ENCODE measurements around the gene ACO1.

ACO1 gene

DNA sequence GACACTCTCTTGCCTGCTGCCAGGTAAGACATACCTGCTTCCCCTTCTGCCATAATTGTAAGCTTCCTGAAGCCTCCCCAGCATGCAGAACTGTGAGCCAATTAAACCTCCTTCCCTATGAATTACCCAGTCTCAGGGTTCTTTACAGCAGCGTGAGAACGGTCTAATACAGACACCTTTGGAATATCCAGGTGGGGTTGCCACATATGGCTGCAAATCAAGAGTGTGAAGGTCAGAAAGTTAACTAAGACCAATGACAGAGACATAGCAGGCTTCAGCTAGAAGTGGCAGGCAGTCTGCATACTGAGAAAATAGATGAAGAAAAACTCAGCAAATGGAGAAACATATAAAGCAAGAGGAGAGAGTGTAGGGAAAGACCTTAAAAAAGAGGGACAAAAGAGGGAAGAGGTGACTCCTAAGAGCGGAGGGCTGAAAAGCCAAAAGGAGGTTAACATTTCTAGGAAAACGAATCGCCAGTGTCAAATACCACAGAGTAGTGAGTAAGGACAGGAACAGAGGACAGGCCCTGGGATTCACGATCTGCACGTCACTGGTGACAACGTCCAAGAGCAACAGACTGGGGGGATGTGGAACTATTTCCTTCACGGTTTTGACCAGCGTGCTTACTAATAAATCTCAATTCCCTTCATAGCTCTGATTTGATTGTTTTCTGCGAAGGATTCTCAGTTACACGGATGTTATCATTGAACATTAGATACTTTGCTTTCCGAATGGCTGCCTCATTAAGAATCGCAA lies 1.7 kb upstream of the ACO1 start:
- DNase-seq (ENCODE audit: low read depth in 2 of 2) = no peak

- DNase-seq (ENCODE audit: low read depth in 2 of 2) = no peak
These were observed 460 bp upstream of the ACO1 start for GRCh38 chr9:32384002-32384363.

- no peak for DNase-seq (ENCODE audit: low read depth in 2 of 2)
These were observed 875 bp downstream of the ACO1 start for GRCh38 chr9:32385152-32385884.

GRCh38 chr9:32385885-32386283 lies 1.4 kb downstream of the ACO1 start:
- DNase-seq (ENCODE audit: low read depth in 2 of 2) = no peak

DNA sequence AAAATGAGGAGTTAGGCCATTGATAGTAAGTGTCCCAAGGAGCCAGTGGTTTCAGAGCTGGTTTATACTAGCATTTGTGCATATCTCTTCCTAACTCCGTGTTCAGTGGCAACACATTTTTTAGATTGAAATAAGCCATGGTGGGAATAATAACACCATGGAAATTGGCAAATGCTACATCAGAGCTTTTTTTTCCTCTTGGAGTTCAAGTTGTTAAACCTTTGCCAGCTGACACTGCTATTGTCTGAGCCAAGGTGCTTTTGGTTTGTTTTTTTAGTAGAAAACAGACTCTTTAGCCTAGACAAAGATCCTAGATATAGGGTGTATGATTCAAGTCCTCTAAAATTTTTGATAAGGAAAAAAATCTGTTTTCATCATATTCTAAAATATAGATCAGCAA lies 2.8 kb downstream of the ACO1 start:
- no peak for DNase-seq (ENCODE audit: low read depth in 2 of 2)

DNA sequence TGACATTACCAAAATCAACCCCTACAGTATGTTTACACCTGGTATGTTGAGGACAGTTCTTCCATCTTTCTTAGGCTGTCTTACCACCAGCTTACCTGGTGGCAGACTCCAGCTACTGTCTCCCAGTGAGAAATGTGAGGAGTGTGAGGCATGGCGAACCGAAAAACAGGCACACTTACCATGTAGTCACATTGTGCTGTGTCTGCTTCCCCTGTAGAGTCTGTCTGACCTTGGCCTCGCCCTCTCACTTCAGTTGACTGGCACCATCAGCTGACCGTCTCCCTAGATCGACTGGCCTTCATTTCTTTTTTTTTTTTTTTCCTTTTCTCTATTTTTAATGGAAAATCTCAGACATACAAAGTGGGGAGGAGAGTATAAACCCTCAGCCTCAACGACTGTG lies 4.9 kb downstream of the ACO1 start:
- no peak for DNase-seq (ENCODE audit: low read depth in 2 of 2)

DNA sequence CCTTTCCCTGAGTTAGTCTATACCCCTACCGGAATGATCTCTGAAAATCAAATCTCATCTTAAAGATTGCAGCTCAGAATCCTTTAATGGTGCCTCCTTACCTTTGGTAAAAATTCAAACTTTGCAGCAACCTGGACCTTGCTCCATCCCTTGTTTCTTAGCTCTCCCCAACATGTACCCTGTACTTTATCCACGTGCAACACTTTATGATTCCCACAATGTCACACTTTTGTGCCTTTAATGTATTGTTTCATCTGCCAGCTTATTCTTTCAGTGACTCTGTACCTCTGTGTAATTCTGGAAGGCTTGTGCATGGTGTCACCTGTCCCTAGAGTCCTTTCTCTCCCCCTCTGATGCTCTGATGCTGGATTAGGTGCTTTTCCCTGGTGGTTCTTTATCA lies 9.5 kb downstream of the ACO1 start:
- no peak for DNase-seq (ENCODE audit: low read depth in 2 of 2)

GRCh38 chr9:32394381-32395049 lies 10.1 kb downstream of the ACO1 start:
- no peak for DNase-seq (ENCODE audit: low read depth in 2 of 2)

DNA sequence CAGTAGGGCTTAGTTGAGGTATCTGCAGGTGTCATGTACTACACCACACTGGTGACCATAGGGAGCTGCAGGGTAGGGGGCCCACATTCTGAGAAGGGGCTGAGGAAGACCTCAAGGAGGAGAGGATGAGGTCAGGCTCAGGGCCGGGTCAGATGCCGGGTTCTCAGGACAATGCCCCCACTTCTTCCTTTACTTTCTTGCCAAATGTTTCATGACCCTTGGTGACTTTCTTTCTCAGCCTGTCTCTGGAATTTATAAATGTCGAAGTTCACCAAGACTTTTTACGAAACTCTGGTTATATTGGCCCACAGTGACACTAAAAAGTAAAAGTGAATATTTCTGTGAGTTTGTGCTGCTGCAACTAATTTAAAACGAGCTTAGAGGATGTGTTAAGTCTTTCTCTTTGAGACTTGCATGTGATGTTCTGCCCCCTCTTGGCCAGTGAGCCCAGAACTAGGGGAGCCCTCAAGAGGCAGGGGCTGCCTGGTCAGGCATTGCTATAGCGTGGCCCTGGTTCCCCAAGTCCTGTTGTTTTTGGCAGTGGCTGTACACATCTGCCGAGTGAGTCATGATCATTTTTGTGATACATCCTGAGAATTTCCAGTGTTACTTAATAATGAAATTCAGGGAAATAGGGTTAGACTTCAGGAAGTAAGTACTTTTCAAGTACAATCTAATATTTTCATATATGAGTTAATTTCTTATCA lies 11.2 kb downstream of the ACO1 start:
- DNase-seq (ENCODE audit: low read depth in 2 of 2) = no peak

DNA sequence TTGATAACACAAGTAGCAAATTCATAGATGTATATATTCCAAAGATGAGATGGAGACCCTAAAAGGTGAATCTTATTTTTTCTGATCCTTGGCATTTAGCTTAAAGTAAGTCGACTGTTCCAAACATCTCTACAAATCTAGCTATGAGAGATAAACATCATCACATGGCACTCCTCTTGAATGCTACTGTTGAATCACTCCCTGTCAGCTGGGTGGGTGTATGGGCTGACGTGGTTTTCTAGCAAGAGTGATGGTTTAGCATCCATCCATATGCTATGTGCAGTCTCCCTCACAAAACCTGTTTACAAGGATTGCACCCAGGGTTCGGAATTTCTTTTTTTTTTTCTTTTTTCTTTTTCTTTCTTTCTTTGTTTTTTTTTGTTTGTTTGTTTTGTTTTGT lies 13.8 kb downstream of the ACO1 start:
- no peak for DNase-seq (ENCODE audit: low read depth in 2 of 2)

- no peak for DNase-seq (ENCODE audit: low read depth in 2 of 2)
These were observed 14.8 kb downstream of the ACO1 start for GRCh38 chr9:32399110-32399815.

GRCh38 chr9:32401488-32401887 lies 17.0 kb downstream of the ACO1 start:
- DNase-seq (ENCODE audit: low read depth in 2 of 2) = no peak

DNA sequence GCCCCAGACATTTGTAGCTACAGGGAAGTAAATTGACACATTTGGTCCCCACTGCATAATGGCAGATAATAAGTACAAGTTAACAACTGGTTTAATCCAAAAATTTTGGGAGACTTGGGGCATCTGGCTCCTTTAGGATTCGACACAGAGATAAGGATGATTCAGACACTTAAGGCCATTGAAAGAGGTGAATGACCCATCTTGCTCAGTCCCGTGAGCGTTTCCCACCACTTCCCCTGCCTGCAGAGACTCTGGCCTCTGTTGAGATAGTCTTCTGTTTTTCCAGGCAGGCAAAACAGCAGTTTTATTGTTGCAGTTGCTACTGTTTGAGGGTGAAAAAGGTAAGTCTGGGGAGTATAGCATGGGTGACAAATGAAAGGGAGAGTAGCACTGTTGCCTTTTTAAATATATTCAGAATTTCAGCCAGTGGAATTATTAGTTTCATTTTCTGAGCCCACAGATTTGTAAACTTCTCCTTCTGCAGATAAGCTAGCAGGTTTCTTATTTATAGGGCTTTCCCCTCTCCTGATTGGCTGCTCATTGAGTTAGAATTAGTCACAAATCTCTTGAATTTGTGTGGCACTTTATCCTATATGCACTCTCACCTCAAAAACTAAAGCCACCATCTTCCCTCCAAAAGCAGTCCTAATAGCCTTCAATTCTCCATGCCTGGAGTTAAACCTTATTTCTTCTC lies 19.3 kb downstream of the ACO1 start:
- no peak for DNase-seq (ENCODE audit: low read depth in 2 of 2)

DNA sequence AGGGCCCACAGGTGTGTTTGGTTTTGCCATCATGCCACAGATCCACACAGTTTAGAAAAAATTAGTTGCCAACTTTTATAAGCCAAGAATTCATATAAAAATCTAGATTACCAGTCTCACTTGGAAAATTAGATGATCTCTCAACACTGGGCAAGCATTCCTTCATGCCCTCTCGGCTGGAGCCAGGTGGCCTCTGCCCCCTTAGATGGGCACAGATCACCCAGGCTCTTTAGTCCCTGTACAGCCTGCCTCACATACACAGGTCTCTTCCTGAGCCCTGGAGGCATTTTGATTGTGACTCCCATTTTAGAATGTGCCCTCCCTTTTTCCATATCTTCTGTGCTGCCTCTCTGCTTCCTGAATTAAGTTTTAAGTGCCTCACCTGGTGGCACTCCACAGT lies 20.0 kb downstream of the ACO1 start:
- DNase-seq (ENCODE audit: low read depth in 2 of 2) = no peak

DNA sequence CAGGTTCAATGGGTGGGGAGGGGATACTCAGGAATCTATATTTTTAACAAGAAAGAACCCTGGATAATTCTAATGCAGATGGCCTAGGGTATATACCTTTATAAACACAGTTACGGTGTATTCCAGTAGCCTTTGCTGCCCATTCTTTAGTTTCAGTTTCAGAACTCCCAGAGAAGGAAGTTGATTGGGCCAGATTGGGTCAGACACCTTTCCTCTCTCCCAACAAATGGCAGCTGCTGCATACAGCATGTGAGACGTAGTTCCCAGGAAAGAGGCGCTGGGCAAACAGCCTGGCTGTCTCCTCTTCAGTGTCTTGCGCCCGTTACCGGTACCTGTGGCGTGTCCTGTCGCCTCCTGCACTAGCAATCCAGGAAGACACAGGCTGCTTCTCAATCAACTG lies 20.4 kb downstream of the ACO1 start:
- no peak for DNase-seq (ENCODE audit: low read depth in 2 of 2)

- no peak for DNase-seq (ENCODE audit: low read depth in 2 of 2)
These were observed 21.1 kb downstream of the ACO1 start for GRCh38 chr9:32405506-32405905.

- DNase-seq (ENCODE audit: low read depth in 2 of 2) = no peak
These were observed 21.6 kb downstream of the ACO1 start for GRCh38 chr9:32406046-32406445.

GRCh38 chr9:32411753-32412152 lies 27.3 kb downstream of the ACO1 start:
- no peak for DNase-seq (ENCODE audit: low read depth in 2 of 2)

DNA sequence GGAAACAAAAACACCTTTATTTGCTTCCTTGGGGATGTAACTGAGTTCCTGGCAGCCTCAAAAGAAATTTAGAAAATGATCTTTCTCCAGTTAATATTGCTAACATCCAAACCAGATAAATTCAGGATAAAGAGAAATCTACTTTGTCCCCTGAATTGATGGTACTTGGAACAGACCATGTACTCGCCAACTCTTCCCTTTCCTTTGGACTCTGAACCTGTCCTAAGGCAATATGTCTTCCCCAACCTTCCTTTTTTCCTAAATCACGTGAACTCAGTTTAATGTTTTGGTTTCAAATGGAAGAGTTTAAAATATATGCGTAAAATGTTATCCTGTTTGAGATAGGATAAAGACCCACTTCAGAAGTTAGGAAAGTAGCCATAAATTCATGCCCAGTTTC lies 28.0 kb downstream of the ACO1 start:
- no peak for DNase-seq (ENCODE audit: low read depth in 2 of 2)

GRCh38 chr9:32413424-32413823 lies 29.0 kb downstream of the ACO1 start:
- no peak for DNase-seq (ENCODE audit: low read depth in 2 of 2)

DNA sequence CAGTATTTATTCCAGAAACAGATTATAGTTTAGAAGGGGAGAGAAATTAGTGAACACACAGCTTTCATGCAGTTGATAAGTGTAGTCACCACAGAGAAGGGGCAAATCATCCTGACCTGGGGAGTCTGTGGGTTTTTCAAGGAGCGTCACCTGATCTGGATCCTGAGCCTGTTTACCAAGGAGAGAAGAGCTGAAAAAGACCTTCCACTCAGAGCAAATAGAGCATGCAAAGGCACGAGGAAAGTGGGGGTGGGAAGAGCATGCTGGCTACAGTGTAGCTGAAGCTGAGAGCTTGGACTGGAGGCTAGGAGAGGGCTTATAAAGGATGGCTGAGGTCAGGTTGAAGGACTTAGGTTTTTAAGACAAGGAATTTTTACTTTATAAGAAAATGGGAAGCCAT lies 30.4 kb downstream of the ACO1 start:
- no peak for DNase-seq (ENCODE audit: low read depth in 2 of 2)
